Suprapubic skin (tissue), 4 donors: ENCODE results near the gene MYO5C.

Source experiments
- CTCF ChIP-seq, 2 donors: fragments of 200-600 bp in 1 of 2; fragments of 450-650 bp in 1 of 2; sonication (generic) in 1 of 2; IDR thresholded peaks; one replicate each; pipeline ENCODE4 v1.5.1; 2016 to 2019; ENCODE audit warnings: antibody characterized with exemption in 2 of 2, mild to moderate bottlenecking in 1 of 2, moderate library complexity in 1 of 2
- EP300 ChIP-seq: sonication (generic); formaldehyde crosslinking; IDR thresholded peaks from one replicate; pipeline ENCODE4 v1.6.1; 2017; ENCODE audit warnings: antibody characterized with exemption
- POLR2A ChIP-seq, 2 donors: fragments of 450-650 bp; IDR thresholded peaks; one replicate each; pipeline ENCODE4 v1.6.1; 2017; ENCODE audit warnings: antibody characterized with exemption in 2 of 2, mild to moderate bottlenecking in 2 of 2, moderate library complexity in 2 of 2
- POLR2AphosphoS5 ChIP-seq, 3 donors: sonication (generic); formaldehyde crosslinking; IDR thresholded peaks; one replicate each; pipeline ENCODE4 v1.6.1; 2017; ENCODE audit warnings: antibody characterized with exemption in 3 of 3

DNA sequence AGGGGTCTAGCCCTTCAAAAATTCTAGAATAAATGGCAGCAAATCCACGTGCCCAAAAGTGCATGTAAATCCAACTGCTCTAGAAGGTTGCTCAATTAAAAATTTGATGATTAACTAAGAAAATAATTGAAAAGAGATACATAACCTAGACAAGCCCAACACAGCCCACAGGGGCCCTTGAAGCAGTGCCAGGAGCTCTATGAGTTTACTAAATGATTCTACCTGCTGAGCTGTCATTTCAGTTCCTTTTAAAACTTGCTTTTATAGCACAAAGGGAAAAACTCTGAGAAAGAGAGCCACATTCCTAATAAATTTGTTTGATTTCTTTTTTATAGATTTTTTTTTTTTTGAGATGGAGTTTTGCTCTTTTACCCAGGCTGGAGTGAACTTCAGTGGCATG lies 65.5 kb downstream of the MYO5C start:
- TF ChIP-seq POLR2AphosphoS5 (IDR thresholded peaks at IDR 0.05): no peak
- no peak for TF ChIP-seq POLR2A (IDR thresholded peaks at IDR 0.05)
- TF ChIP-seq EP300: no peak
- no peak for TF ChIP-seq CTCF (IDR thresholded peaks at IDR 0.05)
